ENCODE results near the gene C19orf73.

DNA sequence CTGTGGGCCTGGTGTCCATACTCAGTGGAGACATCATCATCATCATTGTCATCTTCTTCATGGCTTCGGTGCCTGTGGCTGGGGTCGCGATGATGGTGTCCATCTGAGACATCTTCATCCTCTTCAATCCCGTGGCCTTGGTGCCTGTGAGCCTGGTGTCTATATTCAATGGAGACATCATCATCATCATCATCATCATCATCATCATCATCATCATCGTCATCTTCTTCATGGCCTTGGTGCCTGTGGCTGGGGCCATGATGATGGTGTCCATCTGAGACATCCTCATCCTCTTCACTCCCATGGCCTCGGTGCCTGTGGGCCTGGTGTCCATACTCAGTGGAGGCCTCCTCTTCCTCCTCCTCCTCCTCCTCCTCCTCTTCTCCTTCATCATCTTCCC, 35.3 kb upstream of the C19orf73 start:
- no peak for TF ChIP-seq POLR2A (IDR thresholded peaks at IDR 0.05; ENCODE audit: low read length)
- no peak for TF ChIP-seq GATA1 (IDR thresholded peaks at IDR 0.05; ENCODE audit: low read depth, low read length)
